ENCODE results near the gene ZNF160. TPM values are rescaled to one million over a fixed set of nuclear protein-coding genes. Genes with fewer than 3 reads are reported as not detected.
A peak's percentile ranks its signal among the peaks of the same experiment; 100 is the strongest.
"Not testable (repeated sequence)": the region's sequence is repeated elsewhere in the genome, so short reads cannot be mapped to it uniquely, and the experiment has no call there.

The ZNF160 gene
- total RNA-seq, 1 donor from 2014 or later, result 15.7 TPM

GRCh38 chr19:53037101-53038097 is 65.8 kb downstream of the ZNF160 start:
- peak; percentile 67 for ATAC-seq (ENCODE audit: poor library complexity)
- DNase-seq, result peak; percentile 48

GRCh38 chr19:53034948-53035675 is 68.1 kb downstream of the ZNF160 start:
- intact Hi-C loops (cut with DNase I), result no loop called here
- ATAC-seq (ENCODE audit: poor library complexity), result no peak
- DNase-seq, result no peak

More at GRCh38 chr19:53037101-53038097, 65.8 kb downstream of the ZNF160 start:
- intact Hi-C loops (cut with DNase I), result no loop called here

GRCh38 chr19:53034054-53034453 is 69.2 kb downstream of the ZNF160 start:
- DNase-seq, result no peak
- no peak for ATAC-seq (ENCODE audit: poor library complexity)
- intact Hi-C loops (cut with DNase I), result no loop called here

GRCh38 chr19:53028306-53028705 is 74.9 kb downstream of the ZNF160 start:
- intact Hi-C loops (cut with DNase I); ATAC-seq (ENCODE audit: poor library complexity); DNase-seq: not testable (repeated sequence)

- DNase-seq (no peak), ATAC-seq (ENCODE audit: poor library complexity) (no peak)
- intact Hi-C loops (cut with DNase I), result no loop called here
Observed at GRCh38 chr19:53019684-53020083, 83.5 kb downstream of the ZNF160 start.

Other genes with a start within 250 kb of the ZNF160 start
- gene ZNF468, start 245.8 kb downstream of the ZNF160 start, total RNA-seq, result 7.6 TPM
- gene ZNF320, start 205.8 kb downstream of the ZNF160 start, total RNA-seq, result 7.7 TPM
- gene ZNF888, start 180.0 kb downstream of the ZNF160 start, total RNA-seq, result 1.7 TPM
- gene ZNF816, start 140.5 kb downstream of the ZNF160 start, total RNA-seq, result 4.7 TPM
- gene ERVV-1, start 89.5 kb downstream of the ZNF160 start, total RNA-seq, result not detected
- gene ERVV-2, start 58.7 kb downstream of the ZNF160 start, total RNA-seq, result not detected
- gene ZNF415, start 29.5 kb upstream of the ZNF160 start, total RNA-seq, result 17.8 TPM
- 5.8 TPM for gene ZNF347, start 55.6 kb upstream of the ZNF160 start, total RNA-seq
- gene ZNF665, start 89.9 kb upstream of the ZNF160 start, total RNA-seq, result 1.3 TPM
- gene ZNF677, start 151.5 kb upstream of the ZNF160 start, total RNA-seq, result 21.1 TPM
- not detected for gene VN1R2, start 154.9 kb upstream of the ZNF160 start, total RNA-seq
- gene VN1R4, start 164.3 kb upstream of the ZNF160 start, total RNA-seq, result not detected
- 3.3 TPM for gene ZNF845, start 230.3 kb upstream of the ZNF160 start, total RNA-seq